SK-N-SH (cell line): ENCODE data around the gene CPZ. TPM values are rescaled to one million over a fixed set of nuclear protein-coding genes. Genes with fewer than 3 reads are reported as not detected.
"Not testable (repeated sequence)": the region's sequence is repeated elsewhere in the genome, so short reads cannot be mapped to it uniquely, and the experiment has no call there.

ENCODE experiments used
- CTCF ChIA-PET: fragments of 300-600, 350-600 bp; formaldehyde crosslinking; extraction: SDS; loops from one replicate; lab custom pipeline; 2021; lab: Yijun Ruan, JAX
- POLR2A ChIA-PET: fragments of 350-600 bp; sonication (Branson Sonifier 250); formaldehyde crosslinking; extraction: SDS; loops from one replicate; lab custom pipeline; 2020; ENCODE audit warnings: antibody characterized with exemption, inconsistent platforms; lab: Yijun Ruan, JAX
- DNase-seq: peaks from one replicate; pipeline ENCODE4 v3.0.0; 2012
- H2AFZ ChIP-seq: fragments of 200-600 bp; sonication (generic); 2 replicates; pipeline ENCODE4 v1.8.1; 2016; ENCODE audit warnings: antibody characterized with exemption, mild to moderate bottlenecking, low read depth
- H3F3A ChIP-seq: fragments of 200-600 bp; sonication (generic); replicated peaks from 2 replicates; pipeline ENCODE3; 2016; ENCODE audit warnings: antibody characterized with exemption, mild to moderate bottlenecking; ENCODE audit not compliant: insufficient read depth
- H3K27ac ChIP-seq, 2 experiments: fragments of 200-500 bp in 1 of 2; fragments of 200-600 bp in 1 of 2; sonication (Bioruptor generic) in 1 of 2; sonication (generic), shearing (Covaris generic) in 1 of 2; 2 replicates each; pipeline versions ENCODE4 v1.5.1 to v1.6.1; 2014 to 2016; ENCODE audit warnings: low read depth in 2 of 2, inconsistent platforms in 1 of 2, low read length in 1 of 2, mild to moderate bottlenecking in 1 of 2, mixed read lengths in 1 of 2
- H3K27me3 ChIP-seq: fragments of 200-600 bp; sonication (generic), shearing (Covaris generic); 2 replicates; pipeline ENCODE4 v1.6.1; 2016; ENCODE audit warnings: mixed run types; ENCODE audit not compliant: insufficient read depth
- H3K36me3 ChIP-seq, 2 experiments: fragments of 200-500 bp in 1 of 2; fragments of 200-600 bp in 1 of 2; sonication (Bioruptor generic) in 1 of 2; sonication (generic) in 1 of 2; replicated peaks in 1 of 2; 2 replicates each; pipeline versions ENCODE3 to v1.5.1; 2014 to 2016; ENCODE audit warnings: low read length in 1 of 2, mild to moderate bottlenecking in 1 of 2; ENCODE audit not compliant: insufficient read depth in 2 of 2, control insufficient read depth in 1 of 2
- H3K4me1 ChIP-seq, 2 experiments: fragments of 200-500 bp in 1 of 2; fragments of 200-600 bp in 1 of 2; sonication (Bioruptor generic) in 1 of 2; sonication (generic), shearing (Covaris generic) in 1 of 2; 2 replicates each; pipeline versions ENCODE4 v1.5.1 to v1.6.1; 2014 to 2016; ENCODE audit warnings: low read depth in 1 of 2, low read length in 1 of 2, mixed run types in 1 of 2; ENCODE audit not compliant: insufficient read depth in 2 of 2, control insufficient read depth in 1 of 2
- H3K4me2 ChIP-seq: fragments of 200-600 bp; sonication (generic), shearing (Covaris generic); 2 replicates; pipeline ENCODE4 v1.6.1; 2017; ENCODE audit warnings: mixed run types
- H3K4me3 ChIP-seq, 2 experiments: fragments of 200-500 bp in 1 of 2; fragments of 200-600 bp in 1 of 2; sonication (Bioruptor generic) in 1 of 2; sonication (generic), shearing (Covaris generic) in 1 of 2; 2 replicates each; pipeline versions ENCODE4 v1.5.1 to v1.8.1; 2014 to 2016; ENCODE audit warnings: low read depth in 2 of 2, inconsistent platforms in 1 of 2, low read length in 1 of 2, mild to moderate bottlenecking in 1 of 2, mixed read lengths in 1 of 2, moderate library complexity in 1 of 2
- H3K79me2 ChIP-seq: fragments of 200-600 bp; sonication (generic); 2 replicates; pipeline ENCODE4 v1.8.1; 2017; ENCODE audit warnings: mild to moderate bottlenecking; ENCODE audit not compliant: insufficient read depth
- H3K9ac ChIP-seq: fragments of 200-600 bp; sonication (generic); 2 replicates; pipeline ENCODE4 v1.6.1; 2017; ENCODE audit warnings: mixed run types
- H3K9me2 ChIP-seq: fragments of 200-600 bp; sonication (generic); 2 replicates; pipeline ENCODE4 v1.6.1; 2017; ENCODE audit warnings: mixed run types
- H3K9me3 ChIP-seq: fragments of 200-600 bp; sonication (generic); 2 replicates; pipeline ENCODE4 v1.6.1; 2017; ENCODE audit warnings: mixed run types, mild to moderate bottlenecking, moderate library complexity
- H4K20me1 ChIP-seq: fragments of 200-600 bp; sonication (generic); 2 replicates; pipeline ENCODE4 v1.6.1; 2017; ENCODE audit warnings: mild to moderate bottlenecking, mixed run types; ENCODE audit not compliant: insufficient read depth
- EZH2phosphoT487 ChIP-seq: fragments of 200-600 bp; sonication (generic); IDR thresholded peaks from 2 replicates; pipeline ENCODE4 v1.6.1; 2017; ENCODE audit warnings: low read depth, mixed run types, mild to moderate bottlenecking, antibody characterized with exemption, moderate library complexity, borderline replicate concordance
- WGBS: methylation state at CpG from one replicate; pipeline ENCODE4 v1.1.6; 2017; ENCODE audit warnings: low lambda C conversion rate; 5-methylcytosine and 5-hydroxymethylcytosine counted together
- polyA plus RNA-seq, 3 experiments: library from polyadenylated mRNA; depleted of rRNA; stranded (reverse); fragments of >200 nt; gene quantifications; 2 replicates each; pipeline ENCODE4 v1.2.3, GENCODE V29; 2012
- TF ChIP-seq, protein P1 (sequence below): IDR thresholded peaks from 2 replicates; pipeline ENCODE4 v1.4.0; 2012; ENCODE audit warnings: low read depth, borderline replicate concordance

CPZ gene
- polyA plus RNA-seq, 1 of the 3 experiments (the other 2 are of a cell fraction): not detected

GRCh38 chr4:8631896-8632295 lies 39.3 kb downstream of the CPZ start:
- H3K9ac ChIP-seq, H3K4me2 ChIP-seq, H4K20me1 ChIP-seq, H3F3A ChIP-seq, DNase-seq, H3K4me1 ChIP-seq, H3K27me3 ChIP-seq, H3K9me2 ChIP-seq, POLR2A ChIA-PET, H3K27ac ChIP-seq, H2AFZ ChIP-seq, H3K4me3 ChIP-seq, H3K36me3 ChIP-seq, CTCF ChIA-PET, H3K9me3 ChIP-seq, H3K79me2 ChIP-seq: not testable (repeated sequence)
- WGBS: 30% methylated on average over 2 of the region's 6 CpGs

- H3K9ac ChIP-seq, H3K27me3 ChIP-seq, H3K4me3 ChIP-seq, H3K4me1 ChIP-seq, H3K27ac ChIP-seq, CTCF ChIA-PET, H3K36me3 ChIP-seq, DNase-seq, H3K79me2 ChIP-seq, H3K4me2 ChIP-seq, H3F3A ChIP-seq, POLR2A ChIA-PET, H3K9me3 ChIP-seq, H3K9me2 ChIP-seq, H2AFZ ChIP-seq, H4K20me1 ChIP-seq: not testable (repeated sequence)
- 52% methylated on average over 7 of the region's 11 CpGs for WGBS
These were observed 42.2 kb downstream of the CPZ start for GRCh38 chr4:8634773-8635172.

- H2AFZ ChIP-seq, DNase-seq, H3K79me2 ChIP-seq, H3K27me3 ChIP-seq, H3K9me2 ChIP-seq, H3K27ac ChIP-seq, H3K9me3 ChIP-seq, H3K4me1 ChIP-seq, H3K4me2 ChIP-seq, H4K20me1 ChIP-seq, H3K4me3 ChIP-seq, H3K36me3 ChIP-seq, H3F3A ChIP-seq, CTCF ChIA-PET, POLR2A ChIA-PET, H3K9ac ChIP-seq: not testable (repeated sequence)
- WGBS: no CpG with 5 or more reads among the region's 29 CpGs
These were observed 43.5 kb downstream of the CPZ start for GRCh38 chr4:8635897-8636554.

DNA sequence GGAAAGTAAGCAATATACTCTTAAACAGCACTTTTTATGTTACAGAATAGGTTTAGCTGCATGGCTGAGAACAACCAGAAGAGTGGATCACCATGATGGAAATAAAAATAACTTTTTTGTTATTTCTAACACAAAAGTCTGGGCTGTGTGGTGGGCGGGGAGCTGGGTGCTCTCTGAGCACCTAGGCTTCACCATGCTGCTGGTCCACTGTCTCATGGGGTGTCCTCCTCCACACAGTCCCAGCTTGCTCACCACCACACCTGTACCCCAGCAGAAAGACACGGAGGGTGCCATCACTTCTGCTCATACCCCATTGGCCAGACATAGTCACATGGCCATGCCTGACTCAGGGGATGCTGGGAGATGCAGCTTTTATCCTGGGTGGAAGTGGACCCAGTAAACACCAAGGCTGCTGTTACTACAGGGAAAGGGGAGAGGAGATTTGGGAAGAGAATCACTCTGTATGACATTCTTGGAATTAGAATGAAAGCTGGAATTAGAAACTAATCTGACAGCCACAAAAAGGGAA lies 45.0 kb downstream of the CPZ start:
- Histone ChIP-seq H3K79me2 (no peaks in the 10 kb centered on the region), H3K9me3 (no peaks in the 10 kb centered on the region), H3K27ac (no peak overlapping the region), H3K36me3 (no peaks in the 10 kb centered on the region), H3K9me2 (no peaks in the 10 kb centered on the region), H3K4me1 (no peaks in the 10 kb centered on the region), H3K4me3 (no peak overlapping the region), H4K20me1 (no peaks in the 10 kb centered on the region), H3K9ac (no peak overlapping the region), H3K27me3 (no peaks in the 10 kb centered on the region), H2AFZ (no peak overlapping the region), H3F3A (no peaks in the 10 kb centered on the region), H3K4me2 (no peak overlapping the region)
- no peak for DNase-seq
- TF ChIP-seq, protein P1, sequence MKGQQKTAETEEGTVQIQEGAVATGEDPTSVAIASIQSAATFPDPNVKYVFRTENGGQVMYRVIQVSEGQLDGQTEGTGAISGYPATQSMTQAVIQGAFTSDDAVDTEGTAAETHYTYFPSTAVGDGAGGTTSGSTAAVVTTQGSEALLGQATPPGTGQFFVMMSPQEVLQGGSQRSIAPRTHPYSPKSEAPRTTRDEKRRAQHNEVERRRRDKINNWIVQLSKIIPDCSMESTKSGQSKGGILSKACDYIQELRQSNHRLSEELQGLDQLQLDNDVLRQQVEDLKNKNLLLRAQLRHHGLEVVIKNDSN: no peak
- no peak for TF ChIP-seq EZH2phosphoT487
- POLR2A ChIA-PET: no interaction called here
- WGBS: 40% methylated on average over 2 of the region's 2 CpGs
- CTCF ChIA-PET: interaction anchor here (0.7 to 3.9 kb wide), 8 partner anchors 11 to 280 kb away, joined by 3 to 26 read pairs (median 4); no protein-coding TSS in a partner anchor
